HG03457 (cell line): ENCODE results near the gene DOCK11.

Source experiments
- ATAC-seq: cut with Tn5 transposase; IDR thresholded peaks from one replicate; pipeline ENCODE4 v1.9.1; 2021; ENCODE audit warnings: moderate number of reproducible peaks; ENCODE audit not compliant: unreplicated experiment

Gene DOCK11

DNA sequence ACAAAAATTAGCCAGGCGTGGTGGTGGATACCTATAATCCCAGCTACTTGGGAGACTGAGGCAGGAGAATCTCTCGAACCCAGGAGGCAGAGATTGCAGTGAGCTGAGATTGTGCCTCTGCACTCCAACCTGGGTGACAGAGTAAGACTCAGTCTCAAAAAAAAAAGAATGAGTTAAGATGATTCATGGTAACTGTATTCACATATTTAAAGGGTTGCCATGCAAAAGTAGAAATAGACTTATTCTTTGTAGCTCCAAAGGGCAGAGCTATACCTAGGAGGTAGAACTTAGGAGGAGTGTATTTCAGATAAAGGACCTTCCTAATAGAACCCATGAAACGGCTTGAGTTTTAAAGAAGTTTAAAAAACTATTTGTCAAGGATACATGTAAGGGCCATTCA is 127.4 kb downstream of the DOCK11 start:
- no peak for ATAC-seq

DNA sequence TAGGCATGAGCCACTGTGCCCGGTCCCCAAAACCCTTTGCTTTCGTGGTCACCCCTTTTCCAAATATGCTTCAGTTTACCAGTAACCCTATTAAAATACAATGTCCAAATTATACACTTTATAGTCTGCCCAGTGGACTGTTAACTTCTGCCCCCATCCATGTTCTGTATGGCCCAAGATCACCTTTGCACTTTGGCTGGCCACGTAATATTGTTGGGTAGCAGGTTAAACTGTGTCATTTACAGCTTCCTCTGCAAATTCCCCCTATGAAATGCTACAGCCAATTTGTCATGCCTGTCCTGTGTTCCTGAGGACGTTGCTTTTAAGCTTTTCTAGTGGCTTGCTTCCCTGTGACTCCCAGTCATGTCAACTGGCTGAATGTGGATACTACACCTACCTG is 130.7 kb downstream of the DOCK11 start:
- no peak for ATAC-seq

DNA sequence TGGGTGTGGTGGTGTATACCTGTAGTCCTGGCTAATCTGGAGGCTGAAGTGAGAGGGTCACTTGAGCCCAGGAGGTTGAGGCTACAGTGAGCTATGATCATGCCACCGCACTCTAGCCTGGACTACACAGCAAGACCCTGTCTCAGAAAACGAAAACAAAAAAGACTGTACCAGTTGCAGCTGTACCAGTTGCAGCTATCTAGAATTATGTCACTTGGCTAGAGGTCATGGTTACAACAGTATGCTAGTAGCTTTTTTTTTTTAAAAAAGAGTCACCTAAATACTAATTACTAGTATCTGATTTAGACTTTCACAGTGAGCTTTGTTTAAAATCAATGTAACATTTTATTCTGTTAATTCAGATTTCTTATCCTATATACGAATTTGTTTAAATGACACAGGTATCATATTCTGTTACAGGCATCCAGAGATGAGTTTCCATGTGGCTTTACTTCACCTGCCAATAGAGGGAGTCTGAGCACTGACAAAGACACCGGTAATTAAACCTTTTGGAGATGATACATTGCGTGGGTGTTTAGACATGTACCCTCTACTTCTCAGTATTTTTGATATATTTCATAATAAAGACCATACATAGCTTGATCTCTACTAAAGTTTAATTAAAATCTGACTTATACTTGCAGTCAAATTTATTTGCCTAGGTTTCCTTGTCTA is 131.6 kb downstream of the DOCK11 start:
- no peak for ATAC-seq

DNA sequence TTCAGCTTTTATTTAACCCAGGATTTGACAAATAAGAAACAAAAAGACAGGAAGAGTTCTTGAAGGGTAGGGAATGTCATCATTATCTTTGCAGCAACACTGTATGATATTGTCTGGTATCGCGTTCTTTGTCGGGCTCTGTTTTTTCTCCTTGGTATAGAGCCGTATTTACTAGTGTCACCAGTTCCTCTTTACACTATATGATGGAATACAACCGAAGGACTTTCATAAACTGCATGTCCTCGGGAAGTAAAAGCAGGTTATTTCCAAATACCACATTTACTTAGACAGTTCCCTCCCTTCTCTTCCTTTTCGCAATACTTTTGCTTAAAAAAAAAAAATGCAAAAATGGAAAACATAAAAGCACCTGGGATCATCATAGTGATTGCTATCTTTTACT is 135.2 kb downstream of the DOCK11 start:
- ATAC-seq, result no peak

DNA sequence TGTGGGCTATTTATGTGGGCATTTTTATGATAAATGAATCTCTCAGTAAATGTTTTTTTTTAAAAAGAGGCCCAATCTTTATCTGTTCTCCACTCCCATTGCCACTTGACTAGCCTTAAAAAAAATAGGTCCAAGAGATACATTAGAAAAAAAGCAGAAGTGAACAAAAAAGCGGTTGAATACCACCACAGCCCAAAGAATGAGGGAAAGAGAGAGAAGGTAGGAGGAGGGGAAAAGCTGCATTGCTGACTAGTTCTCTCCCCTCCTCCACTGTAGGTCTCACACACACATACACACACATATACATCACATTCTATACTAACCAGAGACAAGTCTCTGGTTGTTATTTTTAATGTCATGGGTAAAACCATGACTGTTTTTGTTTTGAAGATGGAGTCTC is 136.0 kb downstream of the DOCK11 start:
- no peak for ATAC-seq

DNA sequence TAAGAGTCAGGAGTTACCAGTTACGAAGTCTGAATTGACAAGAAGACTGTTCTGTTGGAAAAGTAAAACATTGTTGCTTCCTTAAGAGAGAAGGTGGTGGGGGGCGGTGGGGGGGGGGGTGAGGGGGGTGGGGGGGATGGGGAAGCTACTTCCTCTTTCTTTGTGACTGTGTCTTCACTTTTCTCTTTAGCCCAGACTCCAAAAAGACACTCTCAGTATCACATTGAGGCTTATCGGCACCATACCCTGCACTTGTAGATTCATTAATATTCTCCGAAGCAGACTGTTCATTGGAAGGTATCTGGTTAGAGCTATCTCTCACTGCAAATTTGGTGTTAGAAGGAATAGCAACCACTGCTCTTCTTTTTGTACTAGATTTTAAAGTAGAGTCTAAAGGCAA is 137.2 kb downstream of the DOCK11 start:
- ATAC-seq, result no peak

DNA sequence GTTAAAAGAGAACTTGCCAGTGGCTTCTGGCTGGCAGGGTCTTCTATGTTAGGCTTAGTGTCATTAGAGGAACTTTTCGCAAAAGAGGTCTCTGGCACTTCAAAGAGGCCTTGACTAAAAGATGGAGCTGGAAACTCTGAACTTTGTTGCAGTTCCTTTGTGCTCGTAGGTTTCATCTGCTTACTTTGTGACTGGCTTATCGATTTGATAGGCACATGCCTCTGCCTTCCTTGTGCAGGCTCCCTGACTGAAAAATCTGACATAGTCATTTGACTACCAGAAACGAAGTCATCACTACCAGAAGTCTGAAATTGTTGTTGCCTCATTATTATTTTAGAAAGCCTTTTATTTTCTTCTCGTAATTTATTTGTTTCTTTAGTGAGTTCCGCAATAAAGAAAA is 137.9 kb downstream of the DOCK11 start:
- no peak for ATAC-seq

DNA sequence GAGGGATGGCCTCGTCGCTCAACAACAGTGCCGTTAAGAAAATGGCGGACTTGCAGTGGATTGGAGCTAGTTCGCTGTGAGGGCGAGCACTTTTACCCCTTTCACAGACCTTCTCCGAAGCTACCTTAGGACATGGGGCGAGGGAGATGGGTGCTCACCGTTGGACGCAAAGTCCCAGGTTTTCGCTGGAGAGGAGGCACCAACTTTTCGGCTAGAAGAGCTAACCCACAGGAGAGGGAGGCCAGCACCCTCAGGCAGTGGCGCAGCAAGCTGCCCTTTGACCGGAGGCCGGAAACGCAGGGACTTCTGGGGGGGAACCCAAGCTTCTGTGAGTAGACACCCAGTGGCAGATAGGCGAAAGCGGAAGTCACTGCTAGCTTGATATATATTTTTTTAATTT is 138.7 kb downstream of the DOCK11 start:
- no peak for ATAC-seq

DNA sequence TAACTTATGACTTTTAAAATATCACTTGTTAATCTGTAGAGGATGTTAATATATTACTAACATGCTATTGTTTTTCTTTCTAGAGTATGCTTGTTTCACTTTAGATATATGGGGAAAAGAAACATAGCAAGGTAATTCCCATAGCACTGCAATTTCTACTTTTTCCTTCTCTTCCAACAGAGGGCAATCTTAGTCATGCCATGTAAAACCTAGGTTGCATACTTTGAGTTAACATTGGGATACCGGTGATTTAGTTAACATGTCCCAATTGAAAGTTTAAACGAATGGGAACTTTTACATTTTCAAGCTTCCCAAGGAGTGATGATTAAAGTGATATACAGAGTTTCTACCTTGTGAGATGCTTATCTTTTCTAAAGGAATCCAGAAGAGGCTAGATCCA is 142.4 kb downstream of the DOCK11 start:
- no peak for ATAC-seq

DNA sequence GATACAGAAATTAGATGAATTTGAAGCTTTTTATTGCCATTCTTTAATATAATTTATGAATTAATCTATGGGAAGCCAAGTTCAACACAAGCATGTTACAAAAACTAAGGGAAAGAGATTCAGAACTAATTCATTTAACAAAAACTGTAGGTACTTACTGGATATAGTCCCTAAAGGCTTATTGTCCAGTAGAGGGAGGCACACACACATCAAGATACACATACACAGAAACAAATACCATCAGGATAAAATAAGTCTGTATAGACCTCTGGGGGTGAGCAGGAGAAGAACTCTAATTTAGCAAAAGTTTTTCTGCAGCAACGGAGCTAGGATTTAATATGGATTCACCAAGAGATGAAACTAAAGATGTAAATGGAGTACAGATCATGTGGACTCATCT is 148.8 kb downstream of the DOCK11 start:
- no peak for ATAC-seq

DNA sequence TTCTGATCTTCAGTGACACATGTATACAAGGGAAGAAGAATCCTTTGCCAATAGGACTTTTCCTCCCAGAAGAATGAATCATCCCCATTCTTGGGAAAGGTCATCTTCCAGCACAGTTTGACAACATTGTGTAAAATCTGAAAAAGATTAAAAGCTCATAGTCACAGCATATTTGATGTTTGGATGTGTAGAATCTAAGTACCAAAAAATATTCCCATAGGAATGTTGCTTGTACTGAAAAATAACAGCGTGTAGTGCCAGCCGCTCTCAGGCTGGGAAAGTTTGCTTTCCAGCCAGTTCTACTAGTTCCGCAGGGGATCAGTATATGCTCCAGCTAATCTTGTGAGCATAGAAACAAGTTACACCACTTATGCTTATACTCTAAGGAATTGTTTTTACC is 157.1 kb downstream of the DOCK11 start:
- no peak for ATAC-seq

DNA sequence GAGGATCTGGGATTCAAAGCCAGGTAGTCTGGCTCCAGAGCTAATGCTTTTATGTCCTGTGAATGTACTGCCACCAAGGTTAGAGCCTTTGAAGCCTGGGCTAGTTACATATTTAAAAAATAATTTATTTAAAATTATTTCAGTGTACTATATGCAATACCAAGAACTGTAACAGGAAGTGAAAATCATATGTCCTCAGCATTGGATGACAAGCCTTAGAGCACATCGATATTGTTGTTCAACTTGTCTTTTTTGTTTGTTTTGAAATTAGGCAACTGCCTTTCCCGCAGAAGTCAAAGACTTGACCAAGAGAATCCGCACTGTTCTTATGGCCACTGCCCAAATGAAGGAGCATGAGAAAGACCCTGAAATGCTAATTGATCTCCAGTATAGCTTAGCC is 158.7 kb downstream of the DOCK11 start:
- ATAC-seq, result no peak

DNA sequence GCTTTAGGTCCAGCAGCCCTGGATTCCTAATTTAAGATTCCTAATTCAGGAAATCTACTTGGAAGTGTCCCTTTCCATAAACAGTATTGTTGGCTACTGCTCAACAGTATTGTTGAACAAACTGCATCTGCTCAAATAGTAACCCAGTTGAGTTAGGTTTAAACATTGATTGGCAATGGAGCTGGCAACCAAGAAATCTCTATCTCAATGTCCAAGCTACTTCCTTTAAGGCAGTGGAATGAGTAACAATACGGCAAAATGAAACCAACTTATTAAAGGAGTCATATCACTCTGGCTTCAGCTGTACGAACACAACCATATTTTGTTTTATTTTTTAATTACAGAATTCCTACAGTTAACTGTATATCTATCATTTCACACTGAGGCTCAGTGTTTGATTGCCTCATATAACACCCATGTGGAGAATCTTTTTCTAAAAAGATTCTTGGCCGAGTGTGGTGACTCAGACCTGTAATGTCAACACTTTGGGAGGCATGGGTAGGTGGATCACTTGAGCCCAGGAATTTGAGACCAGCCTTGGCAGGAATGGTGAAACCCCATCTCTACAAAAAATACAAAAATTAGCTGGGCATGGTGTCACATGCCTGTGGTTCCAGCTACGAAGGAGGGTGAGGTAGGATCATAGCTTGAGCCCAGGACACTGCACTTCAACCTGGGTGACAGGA is 160.1 kb downstream of the DOCK11 start:
- no peak for ATAC-seq

DNA sequence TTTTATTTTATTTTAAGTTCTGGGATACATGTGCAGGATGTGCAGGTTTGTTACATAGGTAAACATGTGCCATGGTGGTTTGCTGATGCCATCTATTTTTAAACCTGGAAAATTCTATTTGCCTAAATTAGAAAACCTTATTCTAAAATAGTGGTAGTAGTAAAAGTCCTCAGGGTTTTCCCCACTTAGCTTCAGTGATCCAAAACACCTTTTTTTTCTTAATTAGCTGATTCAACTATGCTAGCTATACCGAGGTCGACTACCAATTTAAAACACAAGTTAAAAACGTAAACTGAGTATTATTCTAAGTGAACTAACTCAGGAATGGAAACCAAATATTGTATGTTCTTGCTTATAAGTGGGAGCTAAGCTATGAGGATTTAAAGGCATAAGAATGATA is 161.8 kb downstream of the DOCK11 start:
- ATAC-seq, result no peak

DNA sequence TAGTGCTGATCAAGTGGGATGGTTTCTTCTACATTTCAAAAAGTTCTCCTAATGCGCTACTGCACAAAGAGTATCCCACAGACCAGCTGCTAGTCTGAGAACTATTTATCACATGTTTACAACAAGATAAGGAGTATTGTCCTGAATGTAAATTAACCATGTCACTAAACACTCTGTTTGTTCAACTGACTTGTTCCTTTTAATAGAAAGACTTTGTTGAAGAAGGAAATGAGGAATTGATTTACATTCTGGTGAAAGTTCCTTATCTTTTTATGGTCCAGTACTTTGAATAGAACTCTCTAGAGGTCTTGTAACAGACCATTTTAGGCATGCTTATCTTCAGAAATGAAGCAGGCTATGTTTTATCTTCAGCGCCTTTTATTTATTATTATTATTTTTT is 164.5 kb downstream of the DOCK11 start:
- ATAC-seq, result no peak

DNA sequence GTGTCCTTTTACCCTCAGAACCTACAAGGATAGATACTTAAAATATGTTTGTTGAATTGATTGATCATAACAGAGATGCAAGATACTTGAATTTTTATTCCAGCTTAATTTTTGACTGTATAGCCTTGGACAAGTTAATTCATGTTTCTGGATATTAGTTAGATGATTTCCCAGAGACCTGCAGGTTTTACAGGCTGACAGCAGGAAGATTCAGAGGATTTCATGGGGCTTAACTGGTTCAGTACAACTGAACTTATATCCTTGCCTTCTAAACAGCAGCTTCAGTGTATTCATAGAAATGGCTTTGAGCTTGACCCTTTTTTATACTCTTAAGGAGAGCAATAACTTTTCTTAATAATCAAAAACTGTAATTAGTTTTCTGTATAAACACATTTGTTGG is 169.6 kb downstream of the DOCK11 start:
- ATAC-seq, result no peak

DNA sequence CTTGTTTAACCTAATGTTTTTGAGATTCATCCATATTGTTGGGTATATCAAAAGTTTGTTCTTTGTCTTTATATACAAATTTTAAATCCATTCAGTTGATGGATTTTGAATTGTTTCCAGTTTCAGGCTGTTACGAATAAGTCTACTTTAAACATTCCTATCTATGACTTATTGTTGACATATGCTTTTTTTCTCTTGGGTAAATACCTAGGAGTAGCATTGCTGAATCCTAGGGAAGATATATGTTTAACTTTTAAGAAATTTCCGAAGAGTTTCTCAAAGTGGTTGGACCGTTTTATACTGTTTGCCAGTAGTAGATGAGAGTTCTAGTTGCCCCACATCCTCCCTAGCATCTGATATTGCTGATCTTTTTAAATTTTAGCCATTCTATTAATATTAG is 170.9 kb downstream of the DOCK11 start:
- no peak for ATAC-seq

DNA sequence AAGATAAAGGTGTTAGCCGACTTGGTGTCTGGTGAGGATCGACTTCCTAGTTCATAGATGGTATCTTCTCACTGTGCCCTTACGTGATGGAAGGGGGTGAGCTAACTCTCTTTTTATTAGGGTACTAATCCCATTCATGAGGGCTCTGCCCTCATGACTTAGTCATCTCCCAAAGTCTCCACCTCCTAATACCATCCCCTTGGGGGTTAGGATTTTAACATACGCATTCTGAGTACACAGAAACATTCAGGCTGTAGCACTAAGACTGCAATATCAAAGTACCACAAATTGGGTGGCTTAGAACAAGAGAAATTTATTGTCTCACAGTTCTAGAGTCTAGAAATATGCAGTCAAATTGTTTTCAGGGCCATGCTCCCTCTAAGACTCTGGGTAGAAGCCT is 173.8 kb downstream of the DOCK11 start:
- no peak for ATAC-seq

DNA sequence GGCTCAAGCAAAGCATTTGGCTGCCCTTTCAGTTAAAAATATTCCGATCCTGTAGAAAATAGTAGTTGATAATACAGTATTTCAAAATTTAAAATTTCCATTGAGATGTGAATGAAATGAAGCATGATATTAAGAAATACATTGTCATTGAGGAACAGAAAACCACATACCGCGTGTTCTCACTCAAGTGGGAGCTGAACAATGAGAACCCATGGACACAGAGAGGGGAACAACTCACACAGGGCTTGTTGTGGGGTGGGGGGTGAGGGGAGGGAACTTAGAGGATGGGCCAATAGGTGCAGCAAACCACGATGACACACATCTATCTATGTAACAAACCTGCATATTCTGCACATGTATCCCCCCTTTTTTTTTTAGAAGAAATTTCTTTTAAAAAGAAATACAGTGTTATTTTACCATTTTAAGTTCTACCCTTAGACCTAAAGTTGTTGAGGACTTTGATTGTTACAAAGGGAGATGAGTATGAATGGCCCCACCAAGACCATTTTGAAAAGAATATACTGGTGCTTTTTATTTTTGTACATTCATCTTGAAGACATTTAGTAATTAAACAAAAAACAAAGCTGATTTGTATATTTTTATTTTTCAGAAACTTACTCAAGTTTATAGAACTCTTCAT is 179.8 kb downstream of the DOCK11 start:
- ATAC-seq, result no peak

DNA sequence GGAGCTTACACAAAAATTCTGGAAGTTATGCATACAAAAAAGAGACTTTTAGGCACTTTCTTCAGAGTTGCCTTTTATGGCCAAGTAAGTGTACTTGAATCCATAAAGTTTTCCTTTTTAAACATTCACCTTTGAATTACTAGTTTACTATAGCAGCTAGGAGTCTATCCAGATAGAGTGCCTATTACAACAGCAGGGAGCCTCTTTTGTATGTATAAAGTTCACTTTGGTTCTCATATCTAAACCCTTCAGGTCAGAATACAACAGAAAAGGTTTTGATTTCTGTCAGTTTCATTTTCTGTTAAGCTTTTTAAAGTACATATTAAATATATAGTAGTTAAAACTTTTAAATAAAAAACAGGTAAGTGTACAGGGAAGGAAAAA is 180.3 kb downstream of the DOCK11 start:
- ATAC-seq, result no peak

DNA sequence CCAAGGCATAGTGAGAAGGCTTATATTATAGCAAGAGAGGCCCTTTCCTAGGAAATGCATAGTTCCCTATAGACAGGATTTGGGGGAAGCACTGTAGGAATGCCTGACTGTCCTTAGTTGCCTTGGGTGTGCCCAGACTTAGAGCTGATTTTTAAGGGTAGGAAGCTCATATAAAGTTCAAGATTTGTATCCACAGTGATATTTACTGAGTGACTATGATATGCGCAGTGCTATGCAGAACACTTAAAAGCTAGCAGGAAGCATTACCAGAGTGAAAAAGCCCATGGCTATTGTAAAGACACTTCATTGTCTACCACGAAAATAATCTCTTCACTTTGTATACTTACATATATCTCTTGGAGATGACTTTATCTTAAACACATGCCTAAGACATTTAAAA is 181.7 kb downstream of the DOCK11 start:
- no peak for ATAC-seq

DNA sequence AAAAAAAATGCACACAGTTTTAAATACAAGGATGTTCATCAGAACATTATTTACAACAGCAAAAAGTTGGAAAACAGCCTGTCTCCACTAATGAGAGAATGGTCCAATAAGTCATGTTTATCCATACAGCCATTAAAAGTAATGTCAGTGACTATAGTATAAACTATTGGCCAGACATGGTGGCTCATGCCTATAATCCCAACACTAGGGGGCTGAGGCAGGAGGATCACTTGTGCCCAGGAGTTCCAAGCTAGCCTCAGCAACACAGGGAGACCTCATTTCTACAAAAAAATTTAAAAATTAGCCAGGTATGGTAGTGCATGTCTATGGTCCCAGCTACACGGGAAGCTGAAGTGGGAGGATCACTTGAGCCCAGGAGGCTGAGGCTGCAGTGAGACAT is 183.7 kb downstream of the DOCK11 start:
- ATAC-seq, result no peak
